Endometrial microvascular endothelial cells (primary cell): Measurements from ENCODE around the gene SETD4. TPM values are rescaled to one million over a fixed set of nuclear protein-coding genes. Genes with fewer than 3 reads are reported as not detected.

Source experiments
- in situ Hi-C: cut with HindIII; loops from 2 replicates; pipeline ENCODE4 v1.10.0; 2017; ENCODE audit warnings: low sequenced_read_pairs, low pct_unique_long_range_greater_than_20kb; ENCODE audit errors: inconsistent ontology term
- total RNA-seq: library from RNA; depleted of rRNA; stranded (reverse); fragments of >200 nt; gene quantifications from one replicate; pipeline ENCODE4 v1.2.3, GENCODE V29; 2015; ENCODE audit errors: inconsistent ontology term

SETD4 gene
- total RNA-seq, 1 donor from 2014 or later = 25.9 TPM

DNA sequence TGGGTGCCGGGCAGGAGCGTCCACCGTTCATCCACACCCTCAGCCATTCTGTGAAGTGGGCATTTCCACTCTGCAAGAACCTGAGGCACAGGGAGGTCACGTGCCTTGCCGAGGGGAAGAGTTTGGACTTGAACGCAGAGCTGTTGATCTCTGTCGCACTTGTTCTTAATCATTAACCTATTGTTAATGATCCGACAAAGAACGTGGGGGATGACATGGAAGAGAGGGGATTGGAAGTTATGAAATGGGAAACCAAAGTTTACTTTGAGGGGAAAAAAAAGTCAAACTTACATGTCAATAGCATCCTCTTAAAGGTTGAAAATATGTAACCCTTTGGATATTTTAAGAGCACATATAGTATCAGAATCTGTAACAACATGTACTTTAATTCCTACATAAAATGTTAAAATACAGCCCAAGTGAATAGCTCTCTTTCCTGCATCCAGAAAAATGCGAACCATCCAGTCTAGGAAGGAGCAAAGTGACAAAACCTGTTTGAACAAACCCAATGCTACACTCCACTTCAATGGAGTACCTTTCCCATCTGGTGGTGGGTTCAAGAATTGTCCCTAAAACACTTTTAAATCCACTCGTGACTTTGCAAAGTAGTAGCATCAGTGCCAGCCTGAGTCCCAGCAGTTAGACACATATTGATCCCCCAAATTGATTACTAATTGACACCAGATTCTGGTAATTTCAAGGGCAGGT is 75.5 kb downstream of the SETD4 start:
- in situ Hi-C loops = no loop called here

Other genes with a start within 250 kb of the SETD4 start
- gene CBR1, start 9.5 kb upstream of the SETD4 start, total RNA-seq = 135 TPM
- 17.3 TPM for gene CBR3, start 74.6 kb upstream of the SETD4 start, total RNA-seq
- 19.3 TPM for gene DOP1B, start 96.3 kb upstream of the SETD4 start, total RNA-seq